Fibroblast of skin of abdomen (primary cell): ENCODE results near the gene TRPM8.
A peak's percentile ranks its signal among the peaks of the same experiment; 100 is the strongest.
"Not testable (repeated sequence)": the region's sequence is repeated elsewhere in the genome, so short reads cannot be mapped to it uniquely, and the experiment has no call there.

Experiments used
- DNase-seq: peaks from one replicate; pipeline ENCODE4 v3.0.0-alpha.2; 2013

The TRPM8 gene

DNA sequence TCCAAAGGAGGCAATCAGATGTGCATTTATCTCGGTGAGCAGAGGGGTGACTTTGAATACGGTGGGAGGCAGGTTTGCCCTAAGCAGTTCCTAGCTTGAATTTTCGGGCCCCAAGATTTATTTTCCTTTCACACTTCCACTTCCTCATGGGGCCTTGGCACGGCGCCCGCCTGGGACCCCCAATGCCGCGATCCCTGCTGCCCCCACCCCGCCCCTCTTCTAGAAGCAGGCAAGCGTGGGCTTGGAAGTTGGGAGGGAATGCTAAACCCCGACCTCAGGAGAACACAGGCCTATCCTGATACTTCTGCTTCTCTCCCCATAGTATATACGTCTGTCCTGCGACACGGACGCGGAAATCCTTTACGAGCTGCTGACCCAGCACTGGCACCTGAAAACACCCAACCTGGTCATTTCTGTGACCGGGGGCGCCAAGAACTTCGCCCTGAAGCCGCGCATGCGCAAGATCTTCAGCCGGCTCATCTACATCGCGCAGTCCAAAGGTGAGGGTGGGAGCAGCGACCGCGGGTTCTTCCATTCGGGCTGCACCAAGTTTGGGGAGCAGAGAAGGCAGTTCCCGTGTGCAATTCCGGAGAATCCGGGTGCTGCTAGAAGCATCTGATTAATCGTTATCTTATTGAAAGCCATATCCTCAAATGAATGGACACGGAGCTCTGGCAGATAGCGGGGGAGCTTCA lies 21.6 kb downstream of the TRPM8 start:
- DNase-seq = no peak

DNA sequence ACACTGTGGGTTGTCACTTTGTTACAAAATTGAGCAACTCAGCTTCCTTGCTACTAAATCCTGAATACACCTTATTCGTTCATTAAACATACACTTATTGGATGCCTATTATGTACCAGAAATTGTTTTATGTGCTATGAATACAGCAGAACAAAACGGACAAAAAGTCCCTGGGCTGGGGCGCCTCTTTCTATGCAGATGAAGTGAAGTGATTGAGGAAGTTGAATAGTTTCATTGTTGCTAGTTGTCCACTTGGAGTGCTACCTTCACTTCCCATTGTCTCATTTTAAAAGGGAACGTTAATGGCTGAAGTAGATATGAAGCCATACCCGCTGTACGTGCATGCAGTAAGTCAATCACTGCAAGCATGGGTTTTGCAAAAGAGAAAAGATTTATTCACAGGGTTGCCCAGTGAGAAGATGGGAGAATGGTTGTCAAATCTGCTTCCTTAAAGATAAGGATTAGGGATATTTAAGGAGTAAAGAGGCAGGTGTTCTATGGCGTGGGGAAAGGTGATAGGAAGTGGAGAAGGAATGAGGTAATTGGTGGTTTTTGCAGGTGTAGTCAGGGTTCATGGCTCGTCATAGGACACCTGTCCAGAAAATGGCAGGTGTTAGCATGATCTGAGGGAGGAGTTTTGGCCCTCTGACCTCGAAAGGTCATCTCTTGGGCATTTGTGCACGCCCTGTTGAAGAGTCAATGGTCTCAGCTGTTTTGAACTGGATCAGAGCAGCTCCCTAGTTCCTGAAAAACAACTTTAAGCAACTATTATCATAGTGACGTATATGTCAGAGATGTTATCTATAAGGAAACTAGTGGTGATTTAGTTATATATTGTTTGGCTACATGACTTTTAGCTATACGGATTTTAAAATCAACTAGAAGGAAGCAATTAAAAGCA lies 23.5 kb downstream of the TRPM8 start:
- no peak for DNase-seq

DNA sequence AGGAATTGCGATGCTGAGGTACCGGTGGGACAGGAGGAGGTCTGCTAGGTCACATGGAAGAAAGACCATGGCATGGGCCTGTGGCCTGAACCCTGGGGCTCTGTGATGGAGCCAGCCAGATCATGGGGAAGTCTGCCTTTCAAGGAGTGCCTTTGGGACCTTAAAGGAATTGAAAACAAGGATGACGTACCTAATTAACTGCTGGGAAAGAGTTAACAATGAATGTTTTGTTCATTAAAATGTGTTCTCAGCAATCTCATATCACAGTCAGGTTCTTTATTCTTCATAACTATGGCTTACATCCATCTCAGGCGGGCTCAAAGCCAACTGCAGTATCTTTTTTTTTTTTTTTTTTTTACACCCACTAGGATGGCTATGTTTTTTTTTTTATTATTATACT lies 25.6 kb downstream of the TRPM8 start:
- no peak for DNase-seq

DNA sequence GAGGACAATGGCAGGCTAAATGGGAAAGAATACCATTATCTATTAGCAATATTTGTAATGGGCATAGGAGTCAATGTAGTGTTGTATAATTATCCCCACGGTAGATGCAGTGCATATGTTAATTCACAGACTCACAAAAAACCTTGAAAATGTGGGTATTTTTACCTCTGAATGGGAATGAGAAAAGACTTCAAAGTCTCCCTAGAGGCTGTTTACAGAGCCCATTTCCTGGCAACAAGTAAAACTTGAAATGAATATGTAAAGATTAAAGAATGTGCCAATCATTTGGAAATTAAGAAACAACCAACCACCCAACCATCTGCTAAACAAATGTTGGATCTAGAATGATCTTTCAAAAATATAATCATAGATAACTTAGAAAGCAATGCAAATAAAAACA lies 27.1 kb downstream of the TRPM8 start:
- DNase-seq = no peak

DNA sequence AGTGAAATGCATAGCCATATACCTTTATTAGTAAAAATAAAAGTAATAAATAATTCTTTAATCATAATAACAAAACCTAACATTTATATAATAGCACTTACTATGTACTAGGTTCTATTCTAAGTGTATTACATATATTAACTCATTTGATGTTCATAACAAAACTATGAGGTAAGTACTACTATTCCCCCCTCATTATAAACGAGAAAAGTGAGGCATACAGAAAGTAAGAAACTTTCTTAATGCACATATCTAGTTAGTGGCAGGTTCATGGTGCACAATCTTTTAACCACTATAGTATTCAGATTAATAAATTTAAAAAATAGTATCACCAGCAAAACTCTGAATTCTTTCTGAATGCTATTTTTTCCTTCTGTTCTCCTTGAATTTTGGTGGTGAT lies 27.5 kb downstream of the TRPM8 start:
- no peak for DNase-seq

DNA sequence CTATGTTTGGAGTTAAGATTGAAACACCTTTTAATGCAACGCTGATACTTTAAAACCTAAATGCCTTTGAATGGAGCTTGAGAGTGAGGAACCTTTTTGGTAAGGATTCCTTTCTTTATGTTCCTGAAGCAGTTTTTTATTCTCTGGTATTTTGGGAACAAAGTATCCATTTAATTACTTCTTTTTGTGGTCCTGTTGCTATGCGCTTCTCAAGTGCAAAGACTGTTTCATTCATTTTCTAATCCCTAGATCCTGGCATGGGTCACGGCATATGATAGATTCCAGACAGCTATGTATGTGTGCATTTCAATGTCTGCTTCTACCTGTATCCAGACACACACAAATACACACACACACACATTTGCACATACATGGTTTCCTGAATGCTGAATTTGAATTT lies 28.0 kb downstream of the TRPM8 start:
- DNase-seq = no peak

DNA sequence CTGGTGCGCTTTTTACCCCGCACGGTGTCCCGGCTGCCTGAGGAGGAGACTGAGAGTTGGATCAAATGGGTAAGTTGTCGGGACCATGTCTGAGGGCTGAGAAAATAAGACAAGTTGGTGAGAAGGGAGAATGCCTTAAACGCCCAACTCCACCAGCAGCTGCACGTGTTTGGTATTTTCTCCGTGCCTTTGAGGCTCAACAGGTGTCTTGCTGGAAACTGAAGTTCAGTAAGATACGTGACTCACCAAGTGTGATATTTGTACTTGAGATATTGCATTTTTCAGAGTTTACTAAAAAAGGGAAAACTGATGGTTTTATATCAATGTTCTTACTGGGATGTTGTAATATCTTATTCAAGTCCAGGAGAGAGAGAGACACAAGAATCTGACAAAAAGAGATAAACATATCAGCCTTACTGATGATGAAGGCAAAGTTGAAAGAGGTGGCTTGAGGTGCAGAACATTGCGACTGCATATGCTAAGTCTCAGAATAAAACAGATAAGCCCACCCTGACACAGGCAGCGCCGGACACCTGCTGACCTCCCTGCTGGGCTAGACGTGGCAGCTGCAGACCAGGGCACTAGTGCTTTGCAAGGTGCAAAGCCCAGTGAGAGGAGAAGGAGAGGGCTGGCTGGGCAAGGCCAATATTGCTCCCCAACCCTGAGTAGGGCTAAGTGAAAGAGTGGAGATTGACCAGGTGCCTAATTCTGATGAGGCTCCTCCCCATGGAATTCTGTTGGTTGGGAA lies 33.1 kb downstream of the TRPM8 start:
- DNase-seq = no peak

DNA sequence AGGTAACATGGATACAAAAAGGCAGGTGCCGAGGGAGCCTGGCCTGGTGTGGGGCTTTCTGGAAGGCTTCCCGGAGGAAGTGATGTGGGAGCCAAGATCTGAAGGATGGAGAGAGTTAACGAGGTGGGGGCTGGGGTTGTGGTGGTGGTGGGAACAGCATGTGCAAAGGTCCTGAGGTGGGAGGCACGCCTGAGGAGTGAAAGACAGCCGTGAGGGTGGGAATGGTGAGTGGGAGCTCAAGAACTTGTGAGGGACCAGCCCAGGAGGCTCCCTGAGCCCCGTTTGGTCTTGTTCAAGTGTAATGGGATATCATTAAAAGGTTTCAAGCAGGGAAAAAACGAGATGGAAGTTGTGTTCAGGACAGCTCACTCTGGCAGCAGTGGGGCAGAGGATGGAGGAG lies 35.2 kb downstream of the TRPM8 start:
- DNase-seq = no peak

DNA sequence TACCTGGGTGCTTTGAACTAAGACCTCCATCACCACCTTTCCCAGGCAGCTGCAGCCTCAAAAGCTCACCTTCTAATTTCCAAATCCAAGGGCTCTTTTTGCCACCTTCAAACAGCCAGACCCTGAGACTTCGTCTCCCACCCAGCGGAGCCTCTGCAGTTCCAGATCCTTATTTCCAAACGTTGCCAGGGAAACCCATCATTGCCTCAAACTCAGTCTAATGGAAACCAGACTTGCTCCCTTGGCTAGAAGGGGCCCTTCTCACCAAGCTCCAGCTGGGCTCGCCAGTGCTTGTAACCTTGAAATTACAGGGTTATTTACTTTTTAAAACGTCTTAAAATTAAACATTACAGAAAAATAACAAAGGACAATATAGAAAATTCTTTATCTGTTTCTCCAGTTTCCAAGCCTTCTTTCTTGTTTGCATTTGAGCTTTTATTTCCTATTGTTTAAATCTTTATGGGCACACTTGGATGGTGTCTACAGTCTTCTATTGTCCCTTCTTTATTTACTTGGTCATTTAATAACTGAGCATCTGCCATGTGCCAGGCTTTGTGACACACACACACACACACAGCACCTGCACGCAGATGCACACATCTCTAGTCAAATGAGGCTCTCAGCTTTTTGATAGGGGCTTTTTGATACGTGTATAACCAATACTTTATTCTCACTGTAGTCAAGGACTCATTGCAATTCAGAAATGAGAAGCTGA lies 36.1 kb downstream of the TRPM8 start:
- no peak for DNase-seq

DNA sequence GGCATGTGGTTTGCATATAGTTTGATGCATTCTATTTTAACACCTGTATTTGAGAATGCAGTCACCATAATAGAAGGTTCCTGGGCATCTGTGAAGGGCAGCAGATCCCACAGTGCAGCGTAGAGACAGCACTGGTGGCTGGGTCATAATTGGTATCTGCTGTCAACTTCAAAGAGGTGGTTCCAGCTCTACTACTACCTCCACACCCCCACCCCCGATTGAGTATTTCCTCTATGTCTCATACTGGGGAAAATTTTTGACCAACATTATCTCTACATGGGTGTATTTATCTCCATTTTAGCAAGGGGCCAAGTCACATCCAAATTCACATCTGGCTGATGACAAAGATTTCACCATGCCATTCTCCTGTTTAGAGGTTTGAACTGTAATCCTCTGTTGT lies 43.0 kb downstream of the TRPM8 start:
- DNase-seq = no peak

DNA sequence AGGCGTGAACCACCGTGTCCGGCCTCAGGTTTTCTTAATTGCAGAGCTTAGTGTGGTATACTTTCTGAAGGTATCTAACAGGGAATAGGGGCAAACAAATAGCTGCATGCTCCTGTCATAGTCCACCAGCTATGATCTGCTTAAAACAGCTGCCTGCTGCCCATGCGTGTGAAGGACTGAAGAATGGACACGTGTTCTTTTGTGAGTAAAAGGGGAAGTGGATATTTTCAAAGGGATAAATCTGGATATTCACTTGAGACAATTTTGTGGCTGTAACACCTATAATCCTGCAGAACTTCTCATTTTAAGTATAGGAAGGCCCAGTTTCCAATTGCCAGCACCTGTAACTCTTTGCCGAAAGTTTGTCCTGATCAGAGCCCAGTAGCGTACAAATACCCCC lies 44.7 kb downstream of the TRPM8 start:
- no peak for DNase-seq

DNA sequence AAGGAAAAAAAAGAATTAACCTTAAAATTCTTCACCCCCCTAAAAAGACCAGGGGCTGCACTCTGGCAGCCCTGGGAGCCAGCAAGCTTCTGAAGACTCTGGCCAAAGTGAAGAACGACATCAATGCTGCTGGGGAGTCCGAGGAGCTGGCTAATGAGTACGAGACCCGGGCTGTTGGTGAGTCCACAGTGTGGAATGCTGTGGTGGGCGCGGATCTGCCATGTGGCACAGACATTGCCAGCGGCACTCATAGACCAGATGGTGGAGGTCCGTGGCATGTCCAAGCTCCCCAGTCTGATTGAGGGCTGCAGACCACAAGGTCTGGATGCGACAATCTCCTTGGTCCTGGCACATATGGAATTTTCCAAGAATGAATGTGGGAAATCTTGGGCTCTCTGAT lies 47.4 kb downstream of the TRPM8 start:
- no peak for DNase-seq

DNA sequence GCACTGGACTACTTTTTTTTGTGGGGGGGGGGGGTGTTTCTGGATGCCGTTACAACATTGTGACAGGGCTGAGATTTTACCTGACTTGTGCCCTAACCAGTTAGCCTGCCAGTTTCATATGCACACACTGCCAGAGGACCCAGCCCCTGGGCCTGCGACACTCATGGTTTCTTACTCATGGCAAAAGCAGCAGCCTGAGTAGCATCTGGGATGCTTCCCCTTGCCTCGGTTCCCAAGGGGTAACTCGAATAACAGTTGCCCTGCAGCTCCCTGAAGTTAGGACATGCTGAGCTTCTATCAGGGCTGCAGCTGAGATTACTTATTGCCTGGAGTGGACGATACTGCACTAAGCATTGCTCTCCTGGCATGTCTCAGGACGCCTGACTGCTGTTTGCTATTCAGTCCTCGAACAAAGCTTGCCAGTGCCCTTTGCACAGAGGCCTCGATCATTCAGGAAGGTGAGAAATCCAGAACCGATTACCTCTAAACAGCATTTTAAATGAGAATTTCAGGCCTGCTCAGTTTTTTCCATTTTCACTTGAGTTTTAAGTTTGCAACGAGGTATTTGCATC lies 47.9 kb downstream of the TRPM8 start:
- DNase-seq = no peak

DNA sequence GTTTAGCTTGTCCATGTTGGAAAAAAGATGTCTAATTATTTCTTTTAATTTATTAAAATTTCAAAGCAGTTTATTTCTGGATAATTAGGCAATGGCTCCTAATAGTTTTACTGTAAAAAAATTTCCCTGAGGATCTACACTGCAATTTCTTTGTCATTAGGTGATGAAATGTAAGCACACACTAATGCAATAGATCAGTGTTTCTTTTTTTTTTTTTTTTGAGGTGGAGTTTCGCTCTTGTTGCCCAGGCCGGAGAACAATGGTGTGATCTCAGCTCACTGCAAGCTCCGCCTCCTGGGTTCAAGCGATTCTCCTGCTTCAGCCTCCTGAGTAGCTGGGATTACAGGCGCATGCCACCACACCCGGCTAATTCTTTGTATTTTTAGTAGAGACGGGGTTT lies 48.5 kb downstream of the TRPM8 start:
- DNase-seq = not testable (repeated sequence)

DNA sequence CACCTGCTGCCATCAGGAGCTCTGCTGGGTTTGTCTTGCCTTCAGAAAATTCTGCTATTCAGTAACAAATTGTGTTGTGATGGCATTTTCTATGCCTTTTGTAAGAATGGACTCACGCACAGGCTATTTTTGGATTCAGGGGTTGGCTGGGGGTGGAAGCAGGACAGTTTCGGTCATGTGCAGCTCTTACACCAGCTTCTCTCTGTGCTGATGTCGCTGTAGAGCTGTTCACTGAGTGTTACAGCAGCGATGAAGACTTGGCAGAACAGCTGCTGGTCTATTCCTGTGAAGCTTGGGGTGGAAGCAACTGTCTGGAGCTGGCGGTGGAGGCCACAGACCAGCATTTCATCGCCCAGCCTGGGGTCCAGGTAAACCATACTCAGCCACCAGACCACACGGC lies 49.2 kb downstream of the TRPM8 start:
- DNase-seq = no peak

DNA sequence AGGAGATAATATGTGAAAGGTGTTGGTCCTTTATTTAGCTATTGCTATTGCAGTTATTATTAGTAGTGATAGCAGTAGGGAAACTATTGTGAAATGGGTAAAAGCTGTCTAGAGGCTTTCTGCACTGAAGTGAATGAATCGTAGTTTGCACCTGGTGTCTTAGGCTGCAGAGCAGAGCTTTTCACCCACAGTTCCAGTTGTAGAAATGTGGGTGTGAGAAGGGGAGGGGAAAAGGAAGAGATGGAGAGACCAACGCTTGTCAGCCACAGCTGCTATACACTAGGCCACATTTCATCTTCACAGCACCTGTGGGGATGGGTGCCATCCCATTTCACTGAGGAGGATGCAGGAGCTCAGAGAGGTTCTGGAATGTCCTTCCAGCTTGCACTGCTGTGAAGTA lies 50.0 kb downstream of the TRPM8 start:
- no peak for DNase-seq

DNA sequence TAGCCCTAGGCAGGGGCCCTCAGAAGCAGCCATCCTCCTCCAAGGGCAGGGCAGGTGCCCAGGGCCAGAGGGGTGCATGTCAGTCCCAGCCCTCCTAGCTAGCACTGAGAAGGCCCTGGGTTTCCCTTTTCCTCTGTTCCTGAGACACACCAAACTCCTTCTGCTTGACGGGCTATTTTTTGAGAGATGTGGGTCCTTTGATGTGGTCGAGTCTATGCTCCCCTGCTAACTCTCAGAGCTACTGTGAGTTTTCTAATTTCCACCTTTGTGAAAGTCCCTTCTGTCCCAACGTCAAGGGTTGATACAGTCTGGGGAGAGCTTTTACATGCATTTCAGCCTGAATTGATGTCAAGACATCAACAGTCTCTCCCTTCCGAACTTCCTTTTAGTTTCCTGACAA lies 51.4 kb downstream of the TRPM8 start:
- DNase-seq = no peak

DNA sequence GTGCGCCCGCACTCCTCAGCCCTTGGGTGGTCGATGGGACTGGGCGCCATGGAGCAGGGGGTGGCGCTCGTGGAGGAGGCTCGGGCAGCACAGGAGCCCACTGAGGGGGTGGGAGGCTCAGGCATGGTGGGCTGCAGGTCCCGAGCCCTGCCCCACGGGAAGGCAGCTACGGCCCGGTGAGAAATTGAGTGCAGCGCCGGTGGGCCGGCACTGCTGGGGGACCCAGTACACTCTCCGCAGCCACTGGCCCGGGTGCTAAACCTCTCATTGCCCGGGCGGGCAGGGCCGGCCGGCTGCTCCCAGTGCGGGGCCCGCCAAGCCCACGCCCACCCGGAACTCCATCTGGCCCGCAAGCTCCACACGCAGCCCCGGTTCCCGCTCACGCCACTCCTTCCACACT lies 55.3 kb downstream of the TRPM8 start:
- DNase-seq = not testable (repeated sequence)

DNA sequence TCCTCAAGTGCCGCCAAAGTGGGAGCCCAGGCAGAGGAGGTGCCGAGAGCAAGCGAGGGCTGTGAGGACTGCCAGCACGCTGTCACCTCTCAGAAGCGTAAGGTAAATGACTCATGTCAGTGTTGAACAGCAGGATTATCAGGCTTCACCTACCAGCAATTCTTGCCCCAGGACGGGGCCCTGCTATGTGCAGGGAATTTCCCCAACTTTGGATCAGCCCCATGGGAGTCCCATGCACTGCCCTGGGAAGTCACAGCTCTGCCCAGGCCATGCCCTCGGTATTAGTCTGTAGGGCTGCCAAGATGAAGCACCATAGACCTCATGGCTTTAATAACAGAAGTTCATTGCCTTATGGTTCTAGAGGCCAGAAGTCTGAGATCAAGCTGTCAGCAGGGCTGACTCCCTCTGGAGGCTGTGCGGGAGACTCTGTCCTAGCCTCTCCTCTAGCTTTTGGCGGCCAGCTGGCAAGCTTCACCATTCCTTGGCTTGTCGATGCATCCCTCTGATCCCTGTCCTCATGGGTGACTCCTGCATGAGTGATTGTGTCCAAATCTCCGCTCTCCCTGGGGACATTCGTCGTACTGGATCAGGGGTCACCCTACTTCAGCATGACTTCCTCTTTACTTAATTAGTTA lies 55.9 kb downstream of the TRPM8 start:
- no peak for DNase-seq

DNA sequence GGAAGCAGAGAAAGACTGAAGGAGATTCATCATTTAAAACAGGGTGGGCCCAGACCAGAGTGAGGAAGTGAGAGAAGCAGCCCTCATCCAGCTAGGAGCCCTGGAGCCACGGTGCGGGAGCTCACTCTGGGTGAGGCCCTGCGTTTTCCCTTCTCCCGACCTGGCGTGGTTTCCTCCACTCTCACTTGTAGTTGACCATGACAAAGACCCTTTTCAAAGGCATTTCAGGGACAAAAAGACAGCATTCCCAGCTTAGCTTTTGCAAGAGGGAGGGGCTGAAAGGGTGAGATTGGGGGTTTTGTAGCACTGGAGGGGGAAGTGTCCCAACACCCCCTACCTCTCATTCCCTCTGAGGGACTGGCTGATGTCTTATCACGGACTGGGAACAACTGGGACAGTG lies 56.6 kb downstream of the TRPM8 start:
- no peak for DNase-seq

DNA sequence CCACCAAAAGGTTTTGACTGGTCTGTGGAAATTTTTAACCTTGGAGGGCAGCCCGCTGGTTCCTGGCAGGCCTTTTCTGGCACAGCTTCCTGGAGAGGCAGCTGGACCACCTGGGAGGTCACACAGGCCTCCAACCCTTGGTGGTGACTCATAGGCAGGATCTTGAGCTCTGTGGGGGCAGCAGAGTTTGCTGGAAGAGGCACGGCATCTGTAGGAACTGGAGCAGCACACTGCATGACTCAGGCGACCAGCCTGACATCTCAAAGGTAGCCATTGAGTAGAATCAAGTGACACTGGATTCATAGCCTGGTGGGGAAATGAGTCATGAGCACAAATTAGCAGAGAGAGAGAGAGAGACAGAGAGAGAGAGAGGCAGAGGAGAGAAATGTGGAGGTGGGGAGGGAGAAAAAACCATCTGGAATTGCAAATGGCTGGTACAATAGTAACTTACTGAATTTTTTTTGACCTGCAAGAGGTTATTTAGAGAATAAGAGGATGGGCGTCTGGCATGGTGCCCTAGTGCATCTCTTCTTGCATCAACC lies 57.4 kb downstream of the TRPM8 start:
- DNase-seq = peak; percentile 96

DNA sequence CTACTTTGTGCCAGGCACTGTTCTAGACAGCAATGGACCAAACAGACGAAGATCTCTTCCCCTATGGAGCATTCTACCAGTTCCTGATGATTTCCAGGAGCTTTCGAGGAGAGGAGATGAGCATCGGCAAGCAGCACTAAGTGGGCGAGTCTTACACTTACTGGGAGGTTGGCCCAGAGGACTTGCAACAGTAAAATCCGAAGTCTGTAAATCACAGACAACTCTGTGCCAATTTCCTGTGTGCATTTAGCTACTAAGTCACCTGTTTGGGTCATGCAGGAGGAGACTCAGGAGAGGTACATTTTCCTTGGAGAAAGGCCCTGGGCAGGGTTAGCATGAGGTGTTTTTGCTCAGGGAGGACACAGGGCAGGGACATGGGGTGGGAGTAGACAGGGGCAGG lies 58.9 kb downstream of the TRPM8 start:
- no peak for DNase-seq
